Transverse colon (tissue), 4 donors: Measurements from ENCODE around the gene FRMPD4. TPM values are rescaled to one million over a fixed set of nuclear protein-coding genes. Genes with fewer than 3 reads are reported as not detected.

ENCODE experiments used
- DNase-seq: peaks from one replicate; pipeline ENCODE4 v3.0.0-alpha.2; 2019
- H3K27ac ChIP-seq, 4 donors: fragments of 200-600 bp; sonication (generic); 2 replicates each; pipeline ENCODE4 v1.5.1; 2016 to 2018; ENCODE audit warnings: inconsistent platforms in 4 of 4
- H3K27me3 ChIP-seq: fragments of 200-600 bp; sonication (generic); 2 replicates; pipeline ENCODE4 v1.5.1; 2017; ENCODE audit warnings: inconsistent platforms
- H3K36me3 ChIP-seq, 4 donors: fragments of 200-600 bp; sonication (generic); 2 replicates each; pipeline ENCODE4 v1.5.1; 2017 to 2019; ENCODE audit warnings: inconsistent platforms in 4 of 4
- H3K4me1 ChIP-seq, 4 donors: fragments of 200-600 bp; sonication (generic); 2 replicates each; pipeline ENCODE4 v1.5.1; 2017 to 2020; ENCODE audit warnings: inconsistent platforms in 4 of 4
- H3K4me3 ChIP-seq, 4 donors: fragments of 200-600 bp; sonication (generic); 1 replicate in 1 of 4; 2 replicates in 3 of 4; pipeline versions ENCODE4 v1.5.1 to v1.6.1; 2017 to 2019; ENCODE audit warnings: inconsistent platforms in 4 of 4
- H3K9me3 ChIP-seq, 2 donors: fragments of 200-600 bp; sonication (generic); 2 replicates each; pipeline ENCODE4 v1.5.1; 2017 to 2019; ENCODE audit warnings: inconsistent platforms in 2 of 2
- EP300 ChIP-seq: sonication (generic); formaldehyde crosslinking; IDR thresholded peaks from one replicate; pipeline ENCODE4 v1.6.1; 2017; ENCODE audit warnings: antibody characterized with exemption, low read depth
- POLR2A ChIP-seq: fragments of 450-650 bp; IDR thresholded peaks from one replicate; pipeline ENCODE4 v1.6.1; 2016; ENCODE audit warnings: antibody characterized with exemption, mild to moderate bottlenecking, moderate library complexity
- POLR2AphosphoS5 ChIP-seq, 3 donors: sonication (generic); formaldehyde crosslinking; IDR thresholded peaks; one replicate each; pipeline ENCODE4 v1.6.1; 2016; ENCODE audit warnings: antibody characterized with exemption in 3 of 3
- WGBS, 2 donors: methylation state at CpG; one replicate each; pipeline ENCODE4 v1.1.5; 2018; ENCODE audit warnings: low coverage in 1 of 2; 5-methylcytosine and 5-hydroxymethylcytosine counted together
- in situ Hi-C, 4 donors: fragments of 200-750 bp; cut with MboI; loops; one replicate each; pipeline versions ENCODE4 v1.15.0 to v1.15.1; 2017; ENCODE audit warnings: low sequenced_read_pairs in 3 of 4, low pct_ligation_motif_present in 1 of 4, low pct_unique_long_range_greater_than_20kb in 1 of 4
- intact Hi-C: fragments of 100-400 bp; cut with DNase I; formaldehyde crosslinking; loops from one replicate; pipeline ENCODE4 v1.15.1; 2023; ENCODE audit warnings: low total_unique reads
- total RNA-seq, 4 donors: library from RNA; depleted of rRNA; stranded (reverse); fragments of >200 nt; gene quantifications; one replicate each; pipeline ENCODE4 v1.1.0, GENCODE V29; 2016
- TF ChIP-seq, protein P1 (sequence below), 5 experiments: fragments of 200-600 bp in 3 of 5; fragments of 450-650 bp in 2 of 5; sonication (generic) in 3 of 5; IDR thresholded peaks; 1 replicate in 2 of 5; 2 replicates in 3 of 5; pipeline ENCODE4 v1.5.1; 2016 to 2017; ENCODE audit warnings: antibody characterized with exemption in 5 of 5, inconsistent platforms in 3 of 5, mild to moderate bottlenecking in 2 of 5, moderate library complexity in 1 of 5

FRMPD4 gene
- total RNA-seq, 4 donors from 2014 or later: 0.79 to 1.5 (median 0.82) TPM; not detected in 1

DNA sequence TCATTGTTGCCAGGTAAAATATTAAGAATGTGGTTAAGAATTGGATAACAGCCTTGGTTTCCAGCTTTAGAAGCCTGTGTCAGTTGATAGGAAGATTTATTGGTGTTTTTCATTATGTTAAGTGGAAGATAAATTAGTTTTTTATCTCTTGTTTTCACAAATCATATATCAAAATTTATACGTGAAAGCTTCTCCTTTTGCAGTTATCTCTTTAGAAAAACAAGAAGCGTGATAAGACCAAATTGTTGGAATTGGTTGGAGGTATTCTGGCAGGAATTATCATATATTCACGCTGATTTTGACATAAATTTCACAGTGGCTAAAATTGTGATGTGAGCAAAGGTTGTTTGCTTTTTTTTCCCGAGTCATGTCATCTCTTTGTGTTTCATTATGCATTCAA, 90.6 kb downstream of the FRMPD4 start:
- Histone ChIP-seq H3K4me1 (no peaks in the 10 kb centered on the region), H3K36me3 (no peaks in the 10 kb centered on the region), H3K27me3 (no peaks in the 10 kb centered on the region), H3K4me3 (no peak overlapping the region), H3K9me3 (no peaks in the 10 kb centered on the region), H3K27ac (no peak overlapping the region)
- WGBS, 2 donors: 51% methylated on average over 4 of the region's 4 CpGs; no CpG with 5 or more reads in 1 of the 2 donors
- TF ChIP-seq, protein P1, sequence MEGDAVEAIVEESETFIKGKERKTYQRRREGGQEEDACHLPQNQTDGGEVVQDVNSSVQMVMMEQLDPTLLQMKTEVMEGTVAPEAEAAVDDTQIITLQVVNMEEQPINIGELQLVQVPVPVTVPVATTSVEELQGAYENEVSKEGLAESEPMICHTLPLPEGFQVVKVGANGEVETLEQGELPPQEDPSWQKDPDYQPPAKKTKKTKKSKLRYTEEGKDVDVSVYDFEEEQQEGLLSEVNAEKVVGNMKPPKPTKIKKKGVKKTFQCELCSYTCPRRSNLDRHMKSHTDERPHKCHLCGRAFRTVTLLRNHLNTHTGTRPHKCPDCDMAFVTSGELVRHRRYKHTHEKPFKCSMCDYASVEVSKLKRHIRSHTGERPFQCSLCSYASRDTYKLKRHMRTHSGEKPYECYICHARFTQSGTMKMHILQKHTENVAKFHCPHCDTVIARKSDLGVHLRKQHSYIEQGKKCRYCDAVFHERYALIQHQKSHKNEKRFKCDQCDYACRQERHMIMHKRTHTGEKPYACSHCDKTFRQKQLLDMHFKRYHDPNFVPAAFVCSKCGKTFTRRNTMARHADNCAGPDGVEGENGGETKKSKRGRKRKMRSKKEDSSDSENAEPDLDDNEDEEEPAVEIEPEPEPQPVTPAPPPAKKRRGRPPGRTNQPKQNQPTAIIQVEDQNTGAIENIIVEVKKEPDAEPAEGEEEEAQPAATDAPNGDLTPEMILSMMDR (IDR thresholded peaks at IDR 0.05): no peak
- TF ChIP-seq POLR2A (no peak), EP300 (no peak)
- in situ Hi-C loops: no loop called here
- no peak for DNase-seq
- intact Hi-C loops: no loop called here

- Histone ChIP-seq H3K9me3 (no peaks in the 10 kb centered on the region), H3K36me3 (no peaks in the 10 kb centered on the region), H3K27me3 (no peaks in the 10 kb centered on the region), H3K27ac (no peak overlapping the region), H3K4me3 (no peak overlapping the region), H3K4me1 (no peaks in the 10 kb centered on the region)
- no peak for DNase-seq
- TF ChIP-seq EP300: no peak
- TF ChIP-seq POLR2A: no peak
- TF ChIP-seq, protein P1 (IDR thresholded peaks at IDR 0.05): no peak
- TF ChIP-seq POLR2AphosphoS5 (IDR thresholded peaks at IDR 0.05): no peak
- 91% methylated on average over 2 of the region's 2 CpGs; no CpG with 5 or more reads in 1 of the 2 donors for WGBS, 2 donors
- in situ Hi-C loops: no loop called here
- intact Hi-C loops: no loop called here
Observed at GRCh38 chrX:12229986-12230385, 91.7 kb downstream of the FRMPD4 start.

GRCh38 chrX:12234534-12235329, 96.5 kb downstream of the FRMPD4 start:
- Histone ChIP-seq H3K4me3 (no peak overlapping the region), H3K27ac (no peak overlapping the region), H3K4me1 (no peaks in the 10 kb centered on the region), H3K9me3 (no peaks in the 10 kb centered on the region), H3K36me3 (no peaks in the 10 kb centered on the region), H3K27me3 (no peaks in the 10 kb centered on the region)
- no peak for TF ChIP-seq POLR2AphosphoS5 (IDR thresholded peaks at IDR 0.05)
- TF ChIP-seq POLR2A: no peak
- TF ChIP-seq EP300: no peak
- TF ChIP-seq, protein P1 (IDR thresholded peaks at IDR 0.05): no peak
- no peak for DNase-seq
- 71% methylated on average over 5 of the region's 5 CpGs; no CpG with 5 or more reads in 1 of the 2 donors for WGBS, 2 donors
- intact Hi-C loops: no loop called here
- in situ Hi-C loops: no loop called here

GRCh38 chrX:12236156-12236555, 97.9 kb downstream of the FRMPD4 start:
- Histone ChIP-seq H3K36me3 (no peaks in the 10 kb centered on the region), H3K4me3 (no peak overlapping the region), H3K4me1 (no peaks in the 10 kb centered on the region), H3K27me3 (no peaks in the 10 kb centered on the region), H3K27ac (no peak overlapping the region), H3K9me3 (no peaks in the 10 kb centered on the region)
- 61 to 67% methylated on average over 2 of the region's 2 CpGs for WGBS, 2 donors
- TF ChIP-seq, protein P1 (IDR thresholded peaks at IDR 0.05): no peak
- TF ChIP-seq POLR2A (no peak), EP300 (no peak), POLR2AphosphoS5 (IDR thresholded peaks at IDR 0.05) (no peak)
- in situ Hi-C loops: no loop called here
- intact Hi-C loops: no loop called here
- DNase-seq: no peak
